ENCODE measurements around the gene ZNF516.

ZNF516 gene

GRCh38 chr18:76398295-76398694, 96.7 kb downstream of the ZNF516 start:
- no peak for DNase-seq

DNA sequence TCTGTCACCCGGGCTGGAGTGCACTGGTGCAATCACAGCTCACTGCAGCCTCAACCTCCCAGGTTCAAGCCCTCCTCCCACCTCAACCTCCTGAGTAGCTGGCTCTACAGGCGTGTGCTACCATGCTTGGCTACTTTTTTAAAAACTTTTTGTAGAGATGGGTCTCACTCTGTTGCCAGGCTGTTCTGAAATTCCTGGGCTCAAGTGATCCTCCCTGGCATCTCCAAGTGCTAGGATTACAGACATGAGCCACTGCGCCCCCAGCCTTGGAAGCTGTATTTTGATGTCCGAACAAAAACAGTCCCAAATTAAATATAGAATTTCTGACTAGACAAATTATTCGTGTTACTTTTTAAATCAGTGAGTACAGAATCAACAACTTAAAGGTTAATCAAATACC, 97.4 kb downstream of the ZNF516 start:
- no peak for DNase-seq

- no peak for DNase-seq
Measured at GRCh38 chr18:76396792-76397191, 98.2 kb downstream of the ZNF516 start.

GRCh38 chr18:76395609-76396008, 99.4 kb downstream of the ZNF516 start:
- DNase-seq = no peak

DNA sequence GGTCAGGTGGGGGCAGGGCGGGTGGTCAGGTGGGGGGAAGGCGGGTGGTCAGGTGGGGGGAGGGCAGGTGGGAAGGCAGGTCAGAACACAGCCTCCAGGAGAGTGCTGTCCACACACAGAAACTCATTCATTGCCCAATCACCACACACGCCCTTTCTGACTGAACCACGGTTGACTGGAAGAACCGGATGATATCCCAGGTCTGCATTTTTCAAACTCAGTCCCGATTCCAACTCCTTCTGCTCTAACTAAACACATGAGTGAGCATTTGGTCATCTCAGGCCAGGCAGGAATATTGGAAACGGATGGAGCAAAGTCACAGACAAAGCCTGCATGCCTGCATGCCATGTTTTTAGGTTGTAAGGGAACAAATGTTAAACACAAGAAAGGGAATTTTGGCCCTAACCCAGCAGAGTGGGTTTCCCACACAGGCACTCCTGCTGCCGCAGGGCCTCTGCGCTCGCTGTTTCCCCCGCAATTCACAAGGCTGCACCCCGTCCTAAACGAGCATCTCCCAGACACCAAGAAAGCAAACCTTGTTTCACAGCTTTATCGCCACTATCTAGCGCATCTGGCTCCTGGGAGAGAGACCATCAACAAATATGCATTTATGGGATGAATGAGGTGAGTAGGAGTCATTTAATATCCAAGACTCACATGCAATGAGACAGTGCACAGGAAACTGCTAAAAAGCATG, 100.1 kb downstream of the ZNF516 start:
- no peak for DNase-seq

GRCh38 chr18:76392349-76392748, 102.7 kb downstream of the ZNF516 start:
- no peak for DNase-seq

GRCh38 chr18:76391746-76392145, 103.3 kb downstream of the ZNF516 start:
- no peak for DNase-seq

GRCh38 chr18:76391038-76391437, 104.0 kb downstream of the ZNF516 start:
- no peak for DNase-seq

DNA sequence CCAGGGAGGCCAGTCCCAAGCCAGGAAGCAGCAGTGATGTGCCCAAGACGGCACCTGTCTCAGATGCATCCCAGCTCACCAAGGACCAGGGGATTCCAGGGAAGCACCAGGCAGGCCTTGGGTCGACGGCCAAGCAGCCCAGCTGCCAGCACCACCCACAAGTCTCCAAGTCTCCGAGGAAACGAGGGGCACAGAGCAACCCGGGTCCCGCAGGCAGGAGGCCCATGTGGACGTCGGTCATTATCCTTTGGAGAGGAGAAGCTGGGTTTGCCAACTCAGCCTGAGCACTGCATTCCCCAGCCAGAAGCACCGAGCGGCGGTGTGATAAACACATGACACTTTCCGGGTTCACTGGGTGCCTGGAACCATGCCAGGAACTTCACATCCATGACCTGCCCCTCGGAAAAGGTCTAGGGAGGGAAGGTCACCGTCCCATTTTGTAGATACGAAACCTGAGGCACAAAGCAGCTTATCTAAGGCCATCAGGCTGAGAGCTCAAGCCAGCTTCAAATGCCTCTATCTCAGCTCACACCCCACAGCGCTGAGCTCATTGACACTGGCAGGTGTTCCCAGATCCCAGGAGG, 104.5 kb downstream of the ZNF516 start:
- DNase-seq = no peak

GRCh38 chr18:76389716-76390115, 105.3 kb downstream of the ZNF516 start:
- DNase-seq = no peak

DNA sequence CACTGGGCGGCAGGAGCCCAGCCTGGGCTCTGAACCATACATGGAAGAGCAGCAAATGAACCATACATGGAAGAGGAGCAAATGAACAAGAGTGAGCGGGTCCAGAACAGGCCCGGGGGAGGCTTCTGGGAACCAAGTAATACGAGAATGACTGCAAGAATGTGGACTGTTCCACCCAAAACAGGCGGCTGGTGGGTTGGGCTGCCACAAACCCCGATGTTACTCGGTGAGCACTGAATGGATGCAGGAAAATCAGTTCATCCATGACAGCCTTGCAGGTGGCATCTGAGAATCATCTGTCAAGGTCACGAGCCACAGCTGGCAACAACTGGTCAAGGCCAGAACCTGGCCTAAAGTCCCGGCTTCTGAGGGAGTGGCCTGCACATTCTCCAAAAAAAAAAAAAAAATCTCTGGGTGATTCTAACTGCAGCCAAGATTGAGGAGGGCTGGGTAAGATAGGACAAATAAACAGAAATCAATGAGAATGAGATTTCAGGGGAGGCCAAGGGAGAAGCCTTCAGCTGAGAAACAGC, 106.1 kb downstream of the ZNF516 start:
- DNase-seq = no peak

DNA sequence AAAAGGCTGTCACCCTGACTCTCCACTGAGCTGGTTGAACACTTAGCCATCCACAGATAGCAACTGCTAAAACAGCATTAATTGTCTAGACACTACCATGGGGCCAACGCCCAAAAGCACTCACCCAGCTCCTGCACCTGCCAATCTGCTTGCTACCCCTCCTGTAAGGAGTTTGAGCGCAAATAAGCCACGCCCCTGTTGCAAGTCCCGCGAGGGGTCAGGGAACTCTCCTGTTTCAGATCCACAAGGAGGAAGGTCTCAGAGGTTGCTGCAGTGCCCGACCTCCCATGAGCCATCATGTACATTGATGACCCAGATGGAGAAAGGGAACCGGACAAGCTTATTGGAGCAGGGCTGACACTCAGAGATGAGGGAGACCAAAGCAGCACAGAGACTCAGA, 106.8 kb downstream of the ZNF516 start:
- DNase-seq = no peak

- no peak for DNase-seq
Measured at GRCh38 chr18:76387608-76388007, 107.4 kb downstream of the ZNF516 start.

GRCh38 chr18:76386886-76387285, 108.2 kb downstream of the ZNF516 start:
- DNase-seq = no peak

- DNase-seq = no peak
Measured at GRCh38 chr18:76386071-76386470, 109.0 kb downstream of the ZNF516 start.

DNA sequence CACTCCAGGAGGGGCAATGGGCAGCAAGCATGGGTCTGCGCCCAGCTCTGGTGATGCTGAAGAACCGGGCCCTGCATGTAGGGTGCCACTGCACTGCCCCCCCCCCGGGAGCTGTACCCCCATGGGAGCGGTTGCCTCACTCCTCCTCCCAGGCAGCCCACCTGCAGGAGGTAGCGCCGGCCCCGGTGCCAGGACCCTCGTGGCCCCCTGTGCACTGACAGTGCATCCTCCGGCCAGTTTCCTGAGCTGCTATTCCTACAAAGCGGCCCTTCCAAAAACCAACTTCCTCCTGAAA, 109.4 kb downstream of the ZNF516 start:
- no peak for DNase-seq

DNA sequence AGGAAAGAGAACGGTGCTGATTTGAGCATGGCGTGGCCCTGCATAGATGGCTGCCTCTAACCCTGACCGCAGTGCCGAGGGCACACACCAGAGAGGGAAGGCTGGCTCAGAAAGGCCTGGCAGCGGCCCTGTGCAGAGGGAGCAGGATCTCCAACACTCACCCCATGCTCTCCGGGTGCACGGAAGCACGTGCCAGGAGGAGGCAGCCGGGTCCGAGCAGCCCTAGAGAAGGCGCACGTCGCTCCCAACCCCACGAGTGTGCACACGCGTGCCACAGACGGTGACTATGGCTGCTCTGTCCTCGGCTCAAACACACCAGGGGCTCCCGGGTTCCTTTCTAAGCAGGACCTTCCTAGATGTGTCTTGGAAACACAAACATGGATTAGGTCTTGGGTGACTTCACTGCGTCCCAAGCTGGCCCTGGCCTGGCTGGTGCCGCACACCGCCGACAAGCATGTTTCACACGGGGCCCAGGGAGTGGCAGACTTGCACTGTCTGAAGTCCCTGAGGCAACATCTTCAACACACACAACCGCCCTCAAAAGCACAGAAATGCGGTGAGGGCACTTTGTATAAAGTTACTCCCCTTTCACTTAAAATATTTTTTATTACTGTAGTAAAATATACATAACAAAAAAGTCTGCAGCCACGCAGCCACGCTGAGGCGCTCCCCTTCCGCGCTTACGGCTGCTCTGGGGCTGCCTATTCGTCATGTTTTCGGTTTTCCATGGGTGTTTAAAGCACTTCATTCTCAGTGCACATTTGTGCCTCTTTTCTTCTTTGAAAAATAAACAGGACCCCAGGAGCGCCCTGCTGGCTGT, 110.0 kb downstream of the ZNF516 start:
- DNase-seq = no peak

GRCh38 chr18:76384114-76384790, 110.8 kb downstream of the ZNF516 start:
- no peak for DNase-seq

DNA sequence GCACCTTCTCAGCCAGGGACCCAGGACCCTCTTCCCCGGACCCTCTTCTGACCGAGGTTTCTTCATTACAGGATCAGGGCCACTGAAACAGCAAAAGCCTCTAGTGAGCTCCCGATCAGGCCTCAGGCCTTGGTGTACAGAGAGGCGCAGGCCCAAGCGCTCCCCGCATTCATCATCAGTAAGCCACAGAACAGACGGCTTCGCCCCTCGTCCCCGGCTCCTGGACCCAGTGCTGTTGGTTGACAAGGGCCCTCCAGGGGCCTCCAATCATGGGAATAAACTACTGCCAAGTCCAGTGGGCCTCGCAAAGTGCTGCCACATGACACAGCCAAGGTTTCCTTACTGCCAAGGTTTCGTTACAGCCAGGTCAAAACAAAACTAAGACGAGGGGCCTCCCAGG, 111.4 kb downstream of the ZNF516 start:
- no peak for DNase-seq

GRCh38 chr18:76382275-76382674, 112.8 kb downstream of the ZNF516 start:
- no peak for DNase-seq

GRCh38 chr18:76380791-76381405, 114.1 kb downstream of the ZNF516 start:
- DNase-seq = no peak

- no peak for DNase-seq
Measured at GRCh38 chr18:76380127-76380729, 114.8 kb downstream of the ZNF516 start.

All from activated effector memory CD4-positive, alpha-beta T cell treated with Interleukin-2 at 50 U/mL for 16 hours (primary cell).